NCI-H2196 treated with DMSO at 0.1 percent for 48 hours (cell line): ENCODE results near the gene LAMC1.
"Not testable (repeated sequence)": the region's sequence is repeated elsewhere in the genome, so short reads cannot be mapped to it uniquely, and the experiment has no call there.

Experiments
- DNase-seq: peaks from one replicate; lab custom pipeline; 2025; ENCODE audit not compliant: unreplicated experiment; lab: John Stamatoyannopoulos, UW

Gene LAMC1

GRCh38 chr1:183144752-183145151 is 121.5 kb downstream of the LAMC1 start:
- DNase-seq: no peak

DNA sequence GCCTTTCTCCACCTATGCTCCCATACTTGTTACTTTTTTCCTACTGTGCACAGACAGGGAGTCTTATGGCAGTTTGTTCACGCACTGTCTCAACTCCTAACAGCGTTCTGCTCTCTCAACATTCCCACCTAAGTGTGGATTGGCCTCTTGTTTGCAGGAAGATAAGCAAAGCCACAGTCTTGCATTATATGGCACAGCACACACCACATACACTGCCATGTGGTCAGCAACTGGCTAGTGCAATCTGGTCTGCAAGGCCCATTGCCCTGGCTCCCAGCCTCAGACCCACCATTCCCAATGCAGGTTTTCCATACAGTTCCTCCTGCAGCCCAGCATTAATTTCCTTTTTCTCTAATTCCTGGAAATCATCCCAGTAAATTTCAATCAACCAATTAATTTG is 124.5 kb downstream of the LAMC1 start:
- no peak for DNase-seq

DNA sequence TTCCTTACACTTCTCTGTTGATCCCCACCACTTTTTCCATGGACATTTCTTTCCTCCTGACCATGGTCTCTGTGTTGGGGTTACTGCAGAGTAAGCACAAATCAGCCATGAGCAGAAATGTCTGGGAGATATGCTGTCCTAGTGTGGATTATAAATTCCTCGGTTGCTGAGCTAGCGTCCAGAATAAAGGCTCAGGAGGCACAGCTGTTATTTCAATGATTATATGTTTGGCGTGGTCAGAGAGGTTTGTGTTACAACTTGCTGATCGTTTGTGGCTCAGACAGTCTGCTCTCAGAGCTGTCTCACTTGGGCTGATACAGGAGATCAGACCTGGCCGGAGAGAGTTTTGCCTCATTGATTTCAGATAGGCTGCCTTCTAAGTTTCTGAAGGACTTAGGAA is 125.4 kb downstream of the LAMC1 start:
- DNase-seq: no peak

DNA sequence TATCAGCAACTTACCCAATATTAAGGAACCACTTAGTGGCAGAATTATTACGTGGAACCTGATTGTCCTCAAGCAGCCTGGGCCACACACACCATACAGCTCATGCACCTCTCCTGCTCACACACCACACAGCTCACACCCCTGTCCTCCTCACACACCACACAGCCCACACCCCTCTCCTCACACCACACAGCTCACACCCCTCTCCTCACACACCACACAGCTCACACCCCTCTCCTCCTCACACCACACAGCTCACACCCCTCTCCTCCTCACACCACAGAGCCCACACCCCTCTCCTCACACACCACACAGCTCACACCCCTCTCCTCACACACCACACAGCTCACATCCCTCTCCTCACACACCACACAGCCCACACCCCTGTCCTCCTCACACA is 126.1 kb downstream of the LAMC1 start:
- DNase-seq: no peak

DNA sequence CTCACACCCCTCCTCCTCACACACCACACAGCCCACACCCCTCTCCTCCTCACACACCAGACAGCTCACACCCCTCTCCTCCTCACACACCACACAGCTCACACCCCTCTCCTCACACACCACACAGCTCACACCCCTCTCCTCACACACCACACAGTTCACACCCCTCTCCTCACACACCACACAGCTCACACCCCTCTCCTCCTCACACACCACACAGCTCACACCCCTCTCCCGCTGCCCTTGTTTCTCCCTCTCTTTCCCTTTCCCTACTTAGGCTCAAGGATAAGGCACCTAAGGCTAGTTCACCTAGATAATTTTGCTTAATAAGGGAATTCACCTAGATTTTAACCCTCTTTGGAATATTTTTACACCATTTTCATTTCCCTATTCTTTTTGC is 126.8 kb downstream of the LAMC1 start:
- not testable (repeated sequence) for DNase-seq

DNA sequence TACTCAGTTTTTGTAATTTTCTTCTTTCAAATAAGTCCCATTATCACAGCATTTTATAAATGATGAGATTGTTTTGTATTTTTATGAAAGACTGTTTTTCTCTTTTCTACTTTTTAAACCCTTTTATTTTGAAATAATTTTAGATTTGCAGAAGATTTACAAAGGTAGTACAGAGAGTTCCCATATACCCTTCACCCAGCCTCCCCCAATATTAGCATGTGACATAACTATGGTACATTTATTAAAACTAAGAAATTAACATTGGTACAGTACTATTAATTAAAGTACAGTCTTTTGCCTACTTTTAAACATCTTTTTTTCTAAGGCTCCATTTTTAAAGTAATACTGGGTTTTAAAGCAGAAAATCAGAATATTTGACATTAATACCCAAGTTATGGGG is 127.2 kb downstream of the LAMC1 start:
- no peak for DNase-seq

DNA sequence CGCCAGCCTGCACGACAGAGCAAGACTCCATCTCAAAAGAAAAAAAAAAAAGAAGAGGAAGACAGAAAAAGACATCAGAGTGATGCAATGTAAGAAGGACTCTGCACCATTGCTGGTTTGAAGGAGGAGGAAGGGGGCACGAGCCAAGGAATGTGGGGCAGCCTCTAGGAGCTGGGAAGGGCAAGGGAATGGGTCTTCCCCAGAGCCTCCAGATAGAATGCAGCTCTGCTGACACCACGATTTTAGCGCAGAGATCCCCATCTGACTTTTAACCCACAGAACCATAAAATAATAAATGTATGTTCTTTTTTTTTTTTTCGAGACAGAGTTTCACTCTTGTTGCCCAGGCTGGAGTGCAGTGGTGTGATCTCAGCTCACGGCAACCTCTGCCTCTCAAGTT is 129.0 kb downstream of the LAMC1 start:
- no peak for DNase-seq

- no peak for DNase-seq
These were observed 132.7 kb downstream of the LAMC1 start for GRCh38 chr1:183155939-183156338.

GRCh38 chr1:183159960-183160359 is 136.7 kb downstream of the LAMC1 start:
- DNase-seq: no peak

DNA sequence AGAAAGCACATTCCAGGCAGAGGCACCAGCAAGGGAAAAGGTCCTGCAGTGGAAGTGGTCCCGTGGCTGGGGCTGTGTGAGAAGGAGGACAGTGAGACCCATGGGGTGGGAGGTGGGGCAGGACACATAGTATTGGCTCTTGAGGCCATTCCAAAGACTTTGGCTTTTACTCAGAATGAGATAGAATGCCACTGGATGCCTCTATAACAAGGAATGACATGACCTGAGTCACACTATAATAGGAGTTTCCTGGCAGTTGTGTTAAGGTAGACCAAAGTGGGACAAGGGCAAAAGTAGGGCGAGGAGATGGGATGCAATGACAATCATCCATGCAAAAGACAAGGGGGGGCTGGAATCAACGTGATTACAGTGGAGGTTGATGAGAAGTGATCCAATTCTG is 138.2 kb downstream of the LAMC1 start:
- no peak for DNase-seq

DNA sequence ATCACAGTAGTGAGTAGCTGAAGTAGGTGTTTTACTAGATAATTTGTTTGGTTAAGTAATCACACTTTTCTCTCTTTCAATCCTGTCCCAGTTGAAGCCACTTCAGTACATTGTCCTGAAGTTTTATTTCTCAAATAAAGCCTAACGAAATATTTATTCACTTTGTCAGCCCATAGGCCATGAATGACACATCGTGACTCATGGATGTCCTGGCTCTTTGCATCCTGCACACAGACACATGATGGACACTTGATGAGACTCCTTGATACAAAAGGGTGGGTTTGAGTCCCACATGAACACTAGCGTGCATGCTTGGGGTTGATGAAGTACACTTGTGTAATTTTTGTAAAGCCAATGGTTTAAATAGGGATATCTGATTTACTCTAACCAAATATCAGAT is 140.1 kb downstream of the LAMC1 start:
- no peak for DNase-seq

DNA sequence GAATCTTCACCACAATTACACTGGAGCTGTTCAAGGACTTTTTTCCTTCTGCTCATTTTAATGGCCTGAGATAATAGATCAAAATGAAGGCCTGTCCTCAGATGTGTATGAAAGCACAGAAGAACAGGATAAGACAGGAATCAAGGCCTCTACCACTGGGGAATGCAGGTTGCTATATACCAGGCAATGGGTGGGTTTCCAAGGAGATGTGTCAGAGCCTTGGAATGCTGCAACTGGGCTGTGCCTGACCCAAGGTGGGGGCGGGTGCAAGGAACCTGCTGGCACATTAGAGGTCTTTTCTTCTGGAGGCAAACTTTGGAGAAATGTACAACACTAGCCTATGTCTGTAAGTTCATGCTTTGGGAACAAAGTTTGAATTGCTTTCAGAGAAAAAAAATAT is 141.1 kb downstream of the LAMC1 start:
- DNase-seq: no peak

- no peak for DNase-seq
These were observed 141.7 kb downstream of the LAMC1 start for GRCh38 chr1:183164963-183165362.

DNA sequence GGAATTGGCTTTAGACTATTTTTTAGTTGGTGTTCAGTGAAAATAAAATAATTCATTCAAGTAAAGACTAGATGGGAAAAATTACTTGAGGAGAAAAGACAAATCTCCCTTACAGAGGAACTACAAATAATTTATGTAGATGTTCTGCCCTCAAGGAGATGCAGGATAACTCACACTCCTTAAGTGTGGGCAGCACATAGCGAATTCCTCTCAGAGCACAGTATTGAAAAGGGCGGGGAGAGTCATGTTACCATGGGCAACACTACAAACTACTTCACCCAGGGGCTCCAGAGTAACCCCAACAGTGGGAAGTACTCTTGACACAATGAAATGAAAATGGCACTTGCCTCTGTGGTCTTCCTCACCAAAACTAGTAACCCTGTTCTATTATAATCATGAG is 142.2 kb downstream of the LAMC1 start:
- DNase-seq: no peak

DNA sequence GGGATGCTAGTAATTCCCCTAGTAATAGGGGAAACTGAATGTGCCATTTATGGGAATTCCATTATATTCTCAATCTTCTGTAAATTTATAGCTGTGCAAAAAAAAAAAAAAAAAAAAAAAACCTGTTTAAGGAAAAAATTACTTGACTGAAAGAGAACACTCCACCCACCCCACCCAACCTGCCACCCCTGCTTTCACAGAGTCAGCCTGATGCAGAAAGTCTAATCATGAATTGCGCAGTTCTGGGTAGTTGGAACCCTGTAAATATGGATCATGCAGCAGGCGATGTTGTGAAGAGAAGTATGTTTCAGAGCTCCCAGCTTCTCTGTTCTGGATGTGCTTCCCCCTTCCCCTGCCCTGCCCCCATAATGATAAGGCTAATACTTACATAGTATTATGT is 143.2 kb downstream of the LAMC1 start:
- no peak for DNase-seq

GRCh38 chr1:183167676-183168075 is 144.5 kb downstream of the LAMC1 start:
- DNase-seq: no peak

DNA sequence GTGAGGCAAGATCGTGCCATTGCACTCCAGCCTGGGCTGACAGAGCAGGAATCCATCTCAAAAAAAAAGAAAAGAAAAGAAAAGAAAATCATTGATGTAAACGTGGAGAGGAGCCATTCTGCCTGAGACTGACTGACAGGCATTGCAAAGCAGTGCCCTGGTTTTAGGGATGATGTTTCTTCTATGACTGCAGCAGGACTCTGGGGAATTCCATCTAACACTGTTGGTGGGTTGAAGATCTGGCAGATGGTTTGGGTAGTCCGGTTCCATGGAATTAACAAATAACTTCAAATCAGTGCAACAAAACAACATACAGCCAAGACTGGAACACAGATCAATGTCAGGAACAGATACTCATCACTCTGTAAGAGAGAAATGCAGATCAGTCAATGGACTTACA is 145.1 kb downstream of the LAMC1 start:
- no peak for DNase-seq

DNA sequence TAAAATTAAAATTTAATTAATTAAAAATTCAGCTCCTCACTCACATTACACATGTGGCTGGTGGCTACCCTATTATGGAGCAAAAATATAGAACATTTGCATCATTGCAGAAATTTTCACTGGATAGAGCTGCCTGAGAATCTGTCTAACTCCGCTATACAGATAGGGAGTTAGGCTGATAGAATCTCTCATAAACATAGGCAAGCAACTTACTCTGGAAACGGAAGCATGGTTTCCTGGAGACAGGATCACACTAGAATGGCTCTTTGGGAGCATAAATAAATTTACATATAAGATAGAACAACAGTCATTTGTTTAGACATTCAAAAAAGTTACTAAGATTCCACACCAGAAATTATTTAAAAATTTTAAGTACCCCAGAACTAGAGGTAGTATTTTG is 150.6 kb downstream of the LAMC1 start:
- DNase-seq: no peak

DNA sequence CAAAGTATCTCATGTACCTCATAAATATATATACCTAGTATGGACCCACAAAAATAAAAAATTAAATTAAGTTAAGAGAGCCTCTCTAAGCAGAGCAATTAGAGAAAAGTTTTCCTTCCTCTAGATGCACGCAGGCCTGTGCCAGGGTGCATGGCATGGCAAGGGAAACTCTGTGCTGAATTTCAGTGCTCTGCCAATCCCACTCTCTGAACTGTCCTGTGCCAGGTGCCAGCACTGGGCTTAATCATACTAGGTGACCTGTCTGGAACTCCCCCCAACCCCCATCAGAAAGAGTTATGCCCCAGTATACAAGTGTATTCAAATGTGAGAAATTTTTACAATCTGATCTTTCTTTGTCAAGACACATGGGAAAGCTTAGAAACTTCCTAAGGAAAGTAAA is 152.4 kb downstream of the LAMC1 start:
- DNase-seq: no peak

- DNase-seq: no peak
These were observed 155.3 kb downstream of the LAMC1 start for GRCh38 chr1:183178545-183178944.

GRCh38 chr1:183179033-183179432 is 155.8 kb downstream of the LAMC1 start:
- DNase-seq: no peak

DNA sequence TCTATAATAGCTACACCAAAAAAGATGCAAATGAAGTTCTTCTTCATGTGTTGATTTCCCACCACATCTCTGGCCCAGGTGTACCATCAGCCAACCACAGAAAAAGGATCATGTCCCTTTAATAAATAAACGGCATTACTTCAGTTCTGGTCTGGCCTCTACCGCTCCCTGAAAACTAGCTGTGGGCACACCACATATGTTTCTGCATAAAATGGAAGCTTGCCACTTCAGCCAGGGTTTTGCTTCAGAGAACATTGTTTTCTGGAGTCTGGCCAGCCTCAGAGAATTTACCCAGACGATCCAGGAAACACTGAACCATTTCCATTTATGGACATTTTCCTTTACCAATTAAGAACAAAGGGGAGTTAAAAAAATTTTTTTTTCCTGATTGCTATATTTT is 157.0 kb downstream of the LAMC1 start:
- DNase-seq: peak; percentile 55

DNA sequence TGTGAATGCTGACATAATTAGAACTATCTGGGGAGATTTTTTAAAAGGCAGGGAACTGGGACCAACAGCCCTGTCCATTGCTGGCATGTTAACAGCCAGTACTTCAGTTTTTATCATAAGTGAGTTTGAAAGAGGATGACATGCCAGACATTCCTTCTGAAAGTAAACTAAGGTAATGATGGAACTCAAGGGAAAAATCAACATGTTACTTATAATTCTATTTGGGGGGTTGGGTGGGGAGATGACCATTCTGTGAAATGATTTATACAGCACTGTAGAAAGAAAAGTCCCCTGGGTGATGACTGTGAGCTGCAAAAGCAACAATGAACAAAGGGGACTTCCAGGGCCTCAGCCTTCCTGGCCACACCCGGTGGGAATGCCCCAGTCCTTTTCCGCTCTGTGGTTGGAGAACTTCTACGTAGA is 157.4 kb downstream of the LAMC1 start:
- DNase-seq: peak; percentile 11

GRCh38 chr1:183185941-183186490 is 162.8 kb downstream of the LAMC1 start, which contains the start of gene LAMC2:
LAMC2 (plus strand) TSS chr1:183186264; CDS start chr1:183186353, 89 bp downstream.
- DNase-seq: no peak
